Measurements from ENCODE around the gene ZBTB45. TPM values are rescaled to one million over a fixed set of nuclear protein-coding genes. Genes with fewer than 3 reads are reported as not detected.

ZBTB45 gene
- total RNA-seq, 4 donors from 2014 or later, result 7.4 to 21.6 (median 14.3) TPM

- Histone ChIP-seq H3K27ac (peak overlapping the region; percentile 2 to 72 (median 34)), H3K27me3 (no peaks in the 10 kb centered on the region), H3K4me1 (peaks cover 4 to 38% (median 26%) of the 10 kb centered on the region in 4 donors), H3K9me3 (no peaks in the 10 kb centered on the region), H3K4me3 (peak overlapping the region; percentile 40 to 54 (median 51)), H3K36me3 (no peaks in the 10 kb centered on the region)
- TF ChIP-seq CTCF (IDR thresholded peaks at IDR 0.05) (no peak), POLR2A (IDR thresholded peaks at IDR 0.05) (no peak)
- peak in 2 of 3 donors; percentile 64 to 65 for DNase-seq
Observed at GRCh38 chr19:58562122-58563033, 42.8 kb upstream of the ZBTB45 start.

GRCh38 chr19:58561373-58562121 is 41.9 kb upstream of the ZBTB45 start:
- H3K4me3 ChIP-seq, result peak overlapping the region in 3 of 4 donors; percentile 51 to 54 (median 51)
- peak overlapping the region in 1 of 4 donors; percentile 43 for H3K27ac ChIP-seq
- no peak for TF ChIP-seq POLR2A (IDR thresholded peaks at IDR 0.05)
- no peak for TF ChIP-seq CTCF (IDR thresholded peaks at IDR 0.05)
- H3K4me1 ChIP-seq, result peaks cover 4 to 47% (median 32%) of the 10 kb centered on the region in 4 donors
- no peaks in the 10 kb centered on the region for H3K27me3 ChIP-seq
- peaks cover 0 to 6% (median 0%) of the 10 kb centered on the region in 3 donors for H3K36me3 ChIP-seq
- H3K9me3 ChIP-seq, result no peaks in the 10 kb centered on the region
- DNase-seq, result no peak

- no peak for DNase-seq
- Histone ChIP-seq H3K4me3 (no peak overlapping the region), H3K27me3 (no peaks in the 10 kb centered on the region), H3K27ac (no peak overlapping the region), H3K36me3 (peaks cover 0 to 12% (median 0%) of the 10 kb centered on the region in 3 donors), H3K4me1 (peaks cover 4 to 53% (median 32%) of the 10 kb centered on the region in 4 donors), H3K9me3 (no peaks in the 10 kb centered on the region)
- no peak for TF ChIP-seq CTCF (IDR thresholded peaks at IDR 0.05)
- TF ChIP-seq POLR2A (IDR thresholded peaks at IDR 0.05), result no peak
Observed at GRCh38 chr19:58560921-58561320, 41.3 kb upstream of the ZBTB45 start.

- H3K27ac ChIP-seq, result peak overlapping the region; percentile 93 to 100 (median 99)
- DNase-seq, result no peak
- H3K4me3 ChIP-seq, result peak overlapping the region in 2 of 4 donors; percentile 80 to 84
- TF ChIP-seq POLR2A (IDR thresholded peaks at IDR 0.05) (no peak), CTCF (IDR thresholded peaks at IDR 0.05) (no peak)
- peaks cover 0 to 16% (median 0%) of the 10 kb centered on the region in 3 donors for H3K36me3 ChIP-seq
- H3K9me3 ChIP-seq, result no peaks in the 10 kb centered on the region
- H3K27me3 ChIP-seq, result no peaks in the 10 kb centered on the region
- peaks cover 4 to 60% (median 35%) of the 10 kb centered on the region in 4 donors for H3K4me1 ChIP-seq
Observed at GRCh38 chr19:58560007-58560887, 40.6 kb upstream of the ZBTB45 start.
